NCI-H1436 treated with DMSO at 0.1 percent for 48 hours (cell line): ENCODE measurements around the gene BEST3.
"Not testable (repeated sequence)": the region's sequence is repeated elsewhere in the genome, so short reads cannot be mapped to it uniquely, and the experiment has no call there.

Source experiments
- DNase-seq: peaks from one replicate; lab custom pipeline; 2025; lab: John Stamatoyannopoulos, UW

Gene BEST3

GRCh38 chr12:69648476-69648875, 50.6 kb downstream of the BEST3 start:
- DNase-seq: no peak

- DNase-seq: no peak
Observed at GRCh38 chr12:69647178-69647577, 51.9 kb downstream of the BEST3 start.

GRCh38 chr12:69645031-69645430, 54.1 kb downstream of the BEST3 start:
- DNase-seq: no peak

GRCh38 chr12:69644511-69644910, 54.6 kb downstream of the BEST3 start:
- no peak for DNase-seq

GRCh38 chr12:69642531-69642930, 56.6 kb downstream of the BEST3 start:
- DNase-seq: no peak

GRCh38 chr12:69641546-69641945, 57.6 kb downstream of the BEST3 start:
- DNase-seq: no peak

GRCh38 chr12:69639400-69640016, 59.6 kb downstream of the BEST3 start:
- DNase-seq: no peak

- DNase-seq: no peak
Observed at GRCh38 chr12:69633061-69633460, 66.0 kb downstream of the BEST3 start.

GRCh38 chr12:69630191-69630590, 68.9 kb downstream of the BEST3 start:
- DNase-seq: no peak

GRCh38 chr12:69627501-69627900, 71.6 kb downstream of the BEST3 start:
- no peak for DNase-seq

GRCh38 chr12:69623970-69624369, 75.1 kb downstream of the BEST3 start:
- no peak for DNase-seq

- no peak for DNase-seq
Observed at GRCh38 chr12:69621551-69621950, 77.6 kb downstream of the BEST3 start.

- no peak for DNase-seq
Observed at GRCh38 chr12:69620921-69621320, 78.2 kb downstream of the BEST3 start.

GRCh38 chr12:69620077-69620476, 79.0 kb downstream of the BEST3 start:
- no peak for DNase-seq

GRCh38 chr12:69619050-69619449, 80.1 kb downstream of the BEST3 start:
- DNase-seq: no peak

- DNase-seq: no peak
Observed at GRCh38 chr12:69616025-69616424, 83.1 kb downstream of the BEST3 start.

- no peak for DNase-seq
Observed at GRCh38 chr12:69613351-69613750, 85.8 kb downstream of the BEST3 start.

- no peak for DNase-seq
Observed at GRCh38 chr12:69610729-69611128, 88.4 kb downstream of the BEST3 start, which contains the start of gene LRRC10. LRRC10 (minus strand) TSS chr12:69610907; CDS start chr12:69610838, 69 bp downstream.

- DNase-seq: no peak
Observed at GRCh38 chr12:69610126-69610525, 89.0 kb downstream of the BEST3 start.

GRCh38 chr12:69608114-69608513, 91.0 kb downstream of the BEST3 start:
- no peak for DNase-seq

- DNase-seq: not testable (repeated sequence)
Observed at GRCh38 chr12:69604275-69604674, 94.8 kb downstream of the BEST3 start.
